IgD-negative memory B cell (primary cell): ENCODE data around the gene MACROD2. TPM values are rescaled to one million over a fixed set of nuclear protein-coding genes. Genes with fewer than 3 reads are reported as not detected.

Experiments
- H3K27ac Mint-ChIP-seq, 3 donors: one replicate each; pipeline ENCODE4 v1.8.0; 2020 to 2022; ENCODE audit warnings: mild to moderate bottlenecking in 3 of 3, mixed read lengths in 3 of 3, moderate library complexity in 1 of 3
- H3K27me3 Mint-ChIP-seq: one replicate; pipeline ENCODE4 v1.8.0; 2021; ENCODE audit warnings: mixed read lengths
- H3K36me3 Mint-ChIP-seq: one replicate; pipeline ENCODE4 v1.8.0; 2020; ENCODE audit warnings: mild to moderate bottlenecking, mixed read lengths
- H3K4me1 Mint-ChIP-seq, 3 donors: one replicate each; pipeline ENCODE4 v1.8.0; 2020 to 2022; ENCODE audit warnings: mixed read lengths in 3 of 3, mild to moderate bottlenecking in 1 of 3
- H3K4me3 Mint-ChIP-seq, 4 donors: one replicate each; pipeline ENCODE4 v1.8.0; 2020 to 2022; ENCODE audit warnings: mild to moderate bottlenecking in 4 of 4, mixed read lengths in 4 of 4, moderate library complexity in 3 of 4
- H3K9me3 Mint-ChIP-seq, 3 donors: one replicate each; pipeline ENCODE4 v1.8.0; 2020 to 2021; ENCODE audit warnings: mixed read lengths in 3 of 3, mild to moderate bottlenecking in 1 of 3
- polyA plus RNA-seq: library from polyadenylated mRNA; unstranded; fragments of 300-500 nt; fragmentation: Illumina TruSeq; gene quantifications from one replicate; pipeline ENCODE4 v1.2.3, GENCODE V29; 2021

The MACROD2 gene
- polyA plus RNA-seq, 1 donor from 2014 or later = 1.3 TPM

- H3K27ac Mint-ChIP-seq = no peak overlapping the region
- H3K27me3 Mint-ChIP-seq = no peaks in the 10 kb centered on the region
- no peak overlapping the region for H3K4me3 Mint-ChIP-seq
- H3K9me3 Mint-ChIP-seq = peaks cover 0 to 6% (median 3%) of the 10 kb centered on the region in 3 donors
- H3K4me1 Mint-ChIP-seq = no peaks in the 10 kb centered on the region
- H3K36me3 Mint-ChIP-seq = no peaks in the 10 kb centered on the region
These were observed 1697.3 kb downstream of the MACROD2 start for GRCh38 chr20:15692570-15692969.

- H3K27me3 Mint-ChIP-seq = peaks cover 3% of the 10 kb centered on the region
- peaks cover 0 to 2% (median 0%) of the 10 kb centered on the region in 3 donors for H3K9me3 Mint-ChIP-seq
- H3K4me3 Mint-ChIP-seq = no peak overlapping the region
- no peak overlapping the region for H3K27ac Mint-ChIP-seq
- no peaks in the 10 kb centered on the region for H3K4me1 Mint-ChIP-seq
- H3K36me3 Mint-ChIP-seq = no peaks in the 10 kb centered on the region
These were observed 1704.3 kb downstream of the MACROD2 start for GRCh38 chr20:15699431-15700146.

- Mint-ChIP-seq H3K36me3 (no peaks in the 10 kb centered on the region), H3K4me3 (no peak overlapping the region), H3K4me1 (no peaks in the 10 kb centered on the region), H3K9me3 (peaks cover 0 to 2% (median 0%) of the 10 kb centered on the region in 3 donors), H3K27ac (no peak overlapping the region), H3K27me3 (peaks cover 3% of the 10 kb centered on the region)
These were observed 1704.9 kb downstream of the MACROD2 start for GRCh38 chr20:15700147-15700765.

- Mint-ChIP-seq H3K36me3 (no peaks in the 10 kb centered on the region), H3K9me3 (peaks cover 0 to 2% (median 0%) of the 10 kb centered on the region in 3 donors), H3K4me3 (no peak overlapping the region), H3K4me1 (no peaks in the 10 kb centered on the region), H3K27ac (no peak overlapping the region), H3K27me3 (peaks cover 3% of the 10 kb centered on the region)
These were observed 1706.8 kb downstream of the MACROD2 start for GRCh38 chr20:15702161-15702560.

GRCh38 chr20:15703171-15703911 is 1708.0 kb downstream of the MACROD2 start:
- Mint-ChIP-seq H3K4me3 (no peak overlapping the region), H3K4me1 (no peaks in the 10 kb centered on the region), H3K36me3 (no peaks in the 10 kb centered on the region), H3K27me3 (peaks cover 3% of the 10 kb centered on the region), H3K27ac (no peak overlapping the region), H3K9me3 (no peaks in the 10 kb centered on the region)

GRCh38 chr20:15705975-15706374 is 1710.7 kb downstream of the MACROD2 start:
- Mint-ChIP-seq H3K27ac (no peak overlapping the region), H3K4me3 (no peak overlapping the region), H3K36me3 (no peaks in the 10 kb centered on the region), H3K4me1 (no peaks in the 10 kb centered on the region), H3K9me3 (no peaks in the 10 kb centered on the region), H3K27me3 (peaks cover 2% of the 10 kb centered on the region)

- peaks cover 1% of the 10 kb centered on the region for H3K27me3 Mint-ChIP-seq
- H3K4me1 Mint-ChIP-seq = no peaks in the 10 kb centered on the region
- no peaks in the 10 kb centered on the region for H3K9me3 Mint-ChIP-seq
- no peak overlapping the region for H3K27ac Mint-ChIP-seq
- H3K36me3 Mint-ChIP-seq = no peaks in the 10 kb centered on the region
- no peak overlapping the region for H3K4me3 Mint-ChIP-seq
These were observed 1711.4 kb downstream of the MACROD2 start for GRCh38 chr20:15706719-15707118.

- Mint-ChIP-seq H3K9me3 (no peaks in the 10 kb centered on the region), H3K4me3 (no peak overlapping the region)
These were observed 1713.8 kb downstream of the MACROD2 start for GRCh38 chr20:15708984-15709598.

GRCh38 chr20:15710636-15711035 is 1715.3 kb downstream of the MACROD2 start:
- H3K4me3 Mint-ChIP-seq = no peak overlapping the region
- no peaks in the 10 kb centered on the region for H3K27me3 Mint-ChIP-seq
- no peaks in the 10 kb centered on the region for H3K36me3 Mint-ChIP-seq
- no peaks in the 10 kb centered on the region for H3K9me3 Mint-ChIP-seq
- peaks cover 0 to 3% (median 0%) of the 10 kb centered on the region in 3 donors for H3K4me1 Mint-ChIP-seq
- H3K27ac Mint-ChIP-seq = no peak overlapping the region

More at GRCh38 chr20:15708984-15709598, 1713.8 kb downstream of the MACROD2 start:
- H3K36me3 Mint-ChIP-seq = no peaks in the 10 kb centered on the region
- no peaks in the 10 kb centered on the region for H3K4me1 Mint-ChIP-seq
- no peaks in the 10 kb centered on the region for H3K27me3 Mint-ChIP-seq
- no peak overlapping the region for H3K27ac Mint-ChIP-seq

- no peaks in the 10 kb centered on the region for H3K36me3 Mint-ChIP-seq
- peaks cover 0 to 5% (median 0%) of the 10 kb centered on the region in 3 donors for H3K4me1 Mint-ChIP-seq
- H3K9me3 Mint-ChIP-seq = no peaks in the 10 kb centered on the region
- peak overlapping the region in 1 of 4 donors; percentile 39 for H3K4me3 Mint-ChIP-seq
- no peak overlapping the region for H3K27ac Mint-ChIP-seq
- H3K27me3 Mint-ChIP-seq = no peaks in the 10 kb centered on the region
These were observed 1715.9 kb downstream of the MACROD2 start for GRCh38 chr20:15711177-15711576.

GRCh38 chr20:15716256-15716655 is 1720.9 kb downstream of the MACROD2 start:
- H3K4me3 Mint-ChIP-seq = no peak overlapping the region
- no peaks in the 10 kb centered on the region for H3K27me3 Mint-ChIP-seq
- H3K27ac Mint-ChIP-seq = no peak overlapping the region
- H3K36me3 Mint-ChIP-seq = no peaks in the 10 kb centered on the region
- peaks cover 0 to 5% (median 0%) of the 10 kb centered on the region in 3 donors for H3K4me1 Mint-ChIP-seq
- H3K9me3 Mint-ChIP-seq = no peaks in the 10 kb centered on the region

- Mint-ChIP-seq H3K4me1 (no peaks in the 10 kb centered on the region), H3K9me3 (peaks cover 0 to 10% (median 5%) of the 10 kb centered on the region in 3 donors), H3K27ac (no peak overlapping the region), H3K27me3 (no peaks in the 10 kb centered on the region), H3K36me3 (no peaks in the 10 kb centered on the region), H3K4me3 (no peak overlapping the region)
These were observed 1731.1 kb downstream of the MACROD2 start for GRCh38 chr20:15726416-15726815.

GRCh38 chr20:15734052-15734451 is 1738.7 kb downstream of the MACROD2 start:
- Mint-ChIP-seq H3K27me3 (no peaks in the 10 kb centered on the region), H3K36me3 (peaks cover 2% of the 10 kb centered on the region), H3K27ac (no peak overlapping the region)

GRCh38 chr20:15739035-15739434 is 1743.7 kb downstream of the MACROD2 start:
- no peaks in the 10 kb centered on the region for H3K27me3 Mint-ChIP-seq
- no peak overlapping the region for H3K27ac Mint-ChIP-seq
- no peak overlapping the region for H3K4me3 Mint-ChIP-seq
- peaks cover 0 to 2% (median 0%) of the 10 kb centered on the region in 3 donors for H3K9me3 Mint-ChIP-seq
- no peaks in the 10 kb centered on the region for H3K4me1 Mint-ChIP-seq
- H3K36me3 Mint-ChIP-seq = no peaks in the 10 kb centered on the region

More at GRCh38 chr20:15734052-15734451, 1738.7 kb downstream of the MACROD2 start:
- Mint-ChIP-seq H3K4me1 (no peaks in the 10 kb centered on the region), H3K9me3 (peaks cover 0 to 9% (median 7%) of the 10 kb centered on the region in 3 donors), H3K4me3 (no peak overlapping the region)
